ENCODE measurements around the gene RNF166.

- TF ChIP-seq CTCF (conservative IDR thresholded peaks at IDR 0.05; ENCODE audit: low read depth, low read length) (no peak), EZH2 (IDR thresholded peaks at IDR 0.05; ENCODE audit: borderline replicate concordance, low read depth, low read length, poor library complexity, severe bottlenecking) (no peak)
Observed at GRCh38 chr16:88690341-88691128, 15.7 kb downstream of the RNF166 start.
